Measurements from ENCODE around the gene RIT2. TPM values are rescaled to one million over a fixed set of nuclear protein-coding genes. Genes with fewer than 3 reads are reported as not detected.

Gene RIT2
- total RNA-seq, 2 donors from 2014 or later: not detected

GRCh38 chr18:42892181-42892580 is 223.3 kb downstream of the RIT2 start:
- intact Hi-C loops (cut with DNase I): no loop called here
- no peak overlapping the region for H3K9ac ChIP-seq (ENCODE audit: low read depth in 2 of 2, low read length in 2 of 2)

GRCh38 chr18:42891705-42892104 is 223.8 kb downstream of the RIT2 start:
- Histone ChIP-seq H3K4me1 (no peaks in the 10 kb centered on the region), H3K9me3 (no peaks in the 10 kb centered on the region), H3K27ac (no peak overlapping the region), H3K27me3 (no peaks in the 10 kb centered on the region), H3K9ac (ENCODE audit: low read depth in 2 of 2, low read length in 2 of 2) (no peak overlapping the region), H3K4me3 (no peak overlapping the region), H3K36me3 (no peaks in the 10 kb centered on the region)
- DNase-seq: no peak
- TF ChIP-seq CTCF (IDR thresholded peaks at IDR 0.05): no peak
- intact Hi-C loops (cut with DNase I): no loop called here

More at GRCh38 chr18:42892181-42892580, 223.3 kb downstream of the RIT2 start:
- no peaks in the 10 kb centered on the region for H3K9me3 ChIP-seq
- no peak overlapping the region for H3K4me3 ChIP-seq
- TF ChIP-seq CTCF (IDR thresholded peaks at IDR 0.05): no peak
- H3K27ac ChIP-seq: no peak overlapping the region
- DNase-seq: no peak
- H3K27me3 ChIP-seq: no peaks in the 10 kb centered on the region
- no peaks in the 10 kb centered on the region for H3K36me3 ChIP-seq
- H3K4me1 ChIP-seq: no peaks in the 10 kb centered on the region

- H3K27ac ChIP-seq: no peak overlapping the region
- no peak overlapping the region for H3K4me3 ChIP-seq
- H3K36me3 ChIP-seq: no peaks in the 10 kb centered on the region
- no peak overlapping the region for H3K9ac ChIP-seq (ENCODE audit: low read depth in 2 of 2, low read length in 2 of 2)
- TF ChIP-seq CTCF (IDR thresholded peaks at IDR 0.05): no peak
- H3K4me1 ChIP-seq: no peaks in the 10 kb centered on the region
- no peak for DNase-seq
- intact Hi-C loops (cut with DNase I): no loop called here
- no peaks in the 10 kb centered on the region for H3K27me3 ChIP-seq
- no peaks in the 10 kb centered on the region for H3K9me3 ChIP-seq
These were observed 232.3 kb downstream of the RIT2 start for GRCh38 chr18:42883169-42883568.

- H3K27me3 ChIP-seq: no peaks in the 10 kb centered on the region
- intact Hi-C loops (cut with DNase I): no loop called here
- no peaks in the 10 kb centered on the region for H3K4me1 ChIP-seq
- no peaks in the 10 kb centered on the region for H3K36me3 ChIP-seq
- no peak overlapping the region for H3K9ac ChIP-seq (ENCODE audit: low read depth in 2 of 2, low read length in 2 of 2)
- H3K27ac ChIP-seq: no peak overlapping the region
- no peaks in the 10 kb centered on the region for H3K9me3 ChIP-seq
- no peak for TF ChIP-seq CTCF (IDR thresholded peaks at IDR 0.05)
- DNase-seq: no peak
- no peak overlapping the region for H3K4me3 ChIP-seq
These were observed 233.4 kb downstream of the RIT2 start for GRCh38 chr18:42882122-42882521.

GRCh38 chr18:42872838-42873237 is 242.6 kb downstream of the RIT2 start:
- DNase-seq: no peak
- no peak overlapping the region for H3K4me3 ChIP-seq
- H3K4me1 ChIP-seq: no peaks in the 10 kb centered on the region
- no peaks in the 10 kb centered on the region for H3K9me3 ChIP-seq
- intact Hi-C loops (cut with DNase I): no loop called here
- TF ChIP-seq CTCF (IDR thresholded peaks at IDR 0.05): no peak
- H3K9ac ChIP-seq (ENCODE audit: low read depth in 2 of 2, low read length in 2 of 2): no peak overlapping the region
- no peak overlapping the region for H3K27ac ChIP-seq
- H3K36me3 ChIP-seq: no peaks in the 10 kb centered on the region
- H3K27me3 ChIP-seq: no peaks in the 10 kb centered on the region

- intact Hi-C loops (cut with DNase I): no loop called here
- no peak for DNase-seq
- no peak overlapping the region for H3K27ac ChIP-seq
- no peak for TF ChIP-seq CTCF (IDR thresholded peaks at IDR 0.05)
- no peak overlapping the region for H3K9ac ChIP-seq (ENCODE audit: low read depth in 2 of 2, low read length in 2 of 2)
- no peaks in the 10 kb centered on the region for H3K36me3 ChIP-seq
- no peaks in the 10 kb centered on the region for H3K9me3 ChIP-seq
- no peaks in the 10 kb centered on the region for H3K27me3 ChIP-seq
- no peak overlapping the region for H3K4me3 ChIP-seq
- H3K4me1 ChIP-seq: no peaks in the 10 kb centered on the region
These were observed 250.6 kb downstream of the RIT2 start for GRCh38 chr18:42864876-42865275.

Data from colonic mucosa (tissue), 4 donors.